GM12878 (cell line): Measurements from ENCODE around the gene SH2D5. TPM values are rescaled to one million over a fixed set of nuclear protein-coding genes. Genes with fewer than 3 reads are reported as not detected.

Experiments
- ATAC-seq: fragments of 200-7000 bp; cut with Tn5 transposase; 3 replicates; pipeline ENCODE4 v1.9.1; 2020; ENCODE audit warnings: mild to moderate bottlenecking, moderate library complexity
- BruUV-seq: library from RNA; stranded (reverse); fragments of 400-500 nt; replicated peaks from 2 replicates; lab custom pipeline; 2021; lab: Mats Ljungman, UMichigan
- CTCF ChIA-PET: fragments of 300-600 bp; sonication (Branson Sonifier 250); formaldehyde crosslinking; extraction: SDS; loops from one replicate; lab custom pipeline; 2021; ENCODE audit warnings: inconsistent platforms; lab: Yijun Ruan, JAX
- POLR2A ChIA-PET: fragments of 350-600 bp; formaldehyde crosslinking; extraction: SDS; loops from one replicate; lab custom pipeline; 2021; ENCODE audit warnings: inconsistent platforms; lab: Charles Lee
- RAD21 ChIA-PET: fragments of 300-600 bp; sonication (Branson Sonifier 250); formaldehyde crosslinking; loops from one replicate; lab custom pipeline; 2023; ENCODE audit warnings: antibody characterized with exemption; ENCODE audit not compliant: unreplicated experiment; lab: Charles Lee
- SMC1A ChIA-PET: fragments of 300-600 bp; sonication (Branson Sonifier 250); formaldehyde crosslinking; loops from one replicate; lab custom pipeline; 2023; ENCODE audit not compliant: unreplicated experiment, uncharacterized antibody; lab: Charles Lee
- DNase-seq: peaks from one replicate; pipeline ENCODE4 v3.0.0-alpha.2; 2011; ENCODE audit warnings: low read depth, low spot score
- FAIRE-seq: peaks from 3 replicates; lab custom pipeline; 2011; peaks lifted over from hg19 to GRCh38; lab: Jason Lieb, UNC
- H2AFZ ChIP-seq: 2 replicates; pipeline ENCODE4 v1.6.0; 2011; ENCODE audit warnings: low read depth, low read length, control low read depth; ENCODE audit not compliant: control insufficient read depth
- H3K27ac ChIP-seq: 2 replicates; pipeline ENCODE4 v1.5.1; 2011; ENCODE audit warnings: control low read depth; ENCODE audit not compliant: control insufficient read depth, insufficient read depth
- H3K27me3 ChIP-seq, 2 experiments: replicated peaks in 1 of 2; 2 replicates each; pipeline versions ENCODE4 v1.6.0 to v1.6.1; 2011; ENCODE audit warnings: low read length in 1 of 2; ENCODE audit not compliant: control insufficient read depth in 2 of 2, insufficient read depth in 2 of 2
- H3K36me3 ChIP-seq, 2 experiments: 2 replicates each; pipeline ENCODE4 v1.5.1; 2011; ENCODE audit warnings: low read length in 1 of 2; ENCODE audit not compliant: control insufficient read depth in 2 of 2, insufficient read depth in 2 of 2
- H3K4me1 ChIP-seq: 2 replicates; pipeline ENCODE4 v1.6.1; 2011; ENCODE audit warnings: mild to moderate bottlenecking, low read length, moderate library complexity, mixed read lengths; ENCODE audit not compliant: control insufficient read depth, insufficient read depth
- H3K4me2 ChIP-seq: 2 replicates; pipeline ENCODE4 v1.6.0; 2011; ENCODE audit warnings: control low read depth; ENCODE audit not compliant: control insufficient read depth, insufficient read depth
- H3K4me3 ChIP-seq: fragments of 200-600 bp; sonication (generic); 2 replicates; pipeline ENCODE4 v1.5.1; 2016
- H3K79me2 ChIP-seq: 2 replicates; pipeline ENCODE4 v1.6.0; 2011; ENCODE audit warnings: low read length; ENCODE audit not compliant: control insufficient read depth, insufficient read depth
- H3K9ac ChIP-seq: 2 replicates; pipeline ENCODE4 v1.8.0; 2011; ENCODE audit warnings: low read length, control low read depth, mixed read lengths; ENCODE audit not compliant: control insufficient read depth, insufficient read depth
- H3K9me3 ChIP-seq: replicated peaks from 3 replicates; pipeline ENCODE4 v1.5.1; 2011; ENCODE audit warnings: mild to moderate bottlenecking, low read length; ENCODE audit not compliant: control insufficient read depth, insufficient read depth
- H4K20me1 ChIP-seq: 2 replicates; pipeline ENCODE4 v1.6.0; 2011; ENCODE audit not compliant: control insufficient read depth, insufficient read depth
- CBFB ChIP-seq: IDR thresholded peaks from 2 replicates; pipeline ENCODE4 v1.6.1; 2016; ENCODE audit warnings: antibody characterized with exemption, low read depth
- CHD4 ChIP-seq: fragments of 200-600 bp; sonication (generic); IDR thresholded peaks from 2 replicates; pipeline ENCODE4 v1.6.1; 2016; ENCODE audit warnings: mild to moderate bottlenecking
- ETV6 ChIP-seq, 2 experiments: fragments of 450-650 bp in 1 of 2; IDR thresholded peaks in 1 of 2; conservative IDR thresholded peaks in 1 of 2; 2 replicates each; pipeline ENCODE4 v1.6.1; 2014; ENCODE audit warnings: antibody characterized with exemption in 1 of 2, borderline replicate concordance in 1 of 2, low read depth in 1 of 2, mild to moderate bottlenecking in 1 of 2, moderate library complexity in 1 of 2
- HCFC1 ChIP-seq: fragments of 150-350 bp; IDR thresholded peaks from 2 replicates; pipeline ENCODE4 v1.6.1; 2014; ENCODE audit warnings: low read length
- HDAC2 ChIP-seq: fragments of 200-600 bp; sonication (generic); IDR thresholded peaks from 2 replicates; pipeline ENCODE4 v1.6.1; 2017
- HDGF ChIP-seq: fragments of 450-650 bp; IDR thresholded peaks from 2 replicates; pipeline ENCODE4 v1.6.1; 2016; ENCODE audit warnings: antibody characterized with exemption
- MEF2A ChIP-seq: IDR thresholded peaks from 2 replicates; pipeline ENCODE4 v1.6.1; 2011; ENCODE audit warnings: low read depth, mild to moderate bottlenecking, low read length, moderate library complexity; ENCODE audit not compliant: insufficient read depth
- MYB ChIP-seq: fragments of 150-350 bp; IDR thresholded peaks from 2 replicates; pipeline ENCODE4 v1.6.1; 2014; ENCODE audit warnings: mild to moderate bottlenecking, low read depth, low read length, borderline replicate concordance
- RELA ChIP-seq: fragments of 450-650 bp; IDR thresholded peaks from 2 replicates; pipeline ENCODE4 v1.8.0; 2014; ENCODE audit warnings: borderline replicate concordance; ENCODE audit not compliant: partially characterized antibody
- WGBS: methylation state at CpG from one replicate; pipeline ENCODE4 v1.1.6; 2016; ENCODE audit warnings: low lambda C conversion rate; ENCODE audit not compliant: insufficient replicate concordance, insufficient coverage; ENCODE audit errors: missing lambda C conversion rate; 5-methylcytosine and 5-hydroxymethylcytosine counted together
- in situ Hi-C: fragments of 300-500 bp; cut with MboI; formaldehyde crosslinking; loops from 9 replicates; pipeline ENCODE4 v1.14.3; 2018; ENCODE audit warnings: mixed read lengths
- intact Hi-C: fragments of 100-400 bp; cut with micrococcal nuclease; formaldehyde crosslinking; loops from one replicate; pipeline ENCODE4 v1.14.2; 2022; ENCODE audit not compliant: unreplicated experiment
- polyA plus RNA-seq, 11 experiments: library from polyadenylated mRNA; depleted of rRNA in 4 of 11; unstranded in 6 of 11; stranded (reverse) in 5 of 11; fragments of >200 nt; fragmentation: Nextera tagmentation in 4 of 11; fragmentation: Illumina TruSeq in 1 of 11; extraction: Ambion mirVana in 4 of 11; extraction: Trizol in 1 of 11; gene quantifications; 1 replicate in 1 of 11; 2 replicates in 10 of 11; pipeline versions ENCODE4 v1.2.1 to v1.2.3, GENCODE V29; 2011 to 2016; ENCODE audit warnings: inconsistent platforms in 2 of 11, missing spikeins in 2 of 11, low read depth in 1 of 11
- total RNA-seq, 4 experiments: library from RNA; depleted of rRNA in 3 of 4; stranded (reverse); fragments of >200 nt in 3 of 4; fragmentation: Illumina TruSeq in 1 of 4; extraction: Trizol in 1 of 4; gene quantifications; 2 replicates each; pipeline versions ENCODE4 v1.2.1 to v1.2.3, GENCODE V29; 2013 to 2021
- TF ChIP-seq, protein P1 (sequence below): fragments of 150-350 bp; IDR thresholded peaks from 2 replicates; pipeline ENCODE4 v1.6.1; 2014; ENCODE audit warnings: mild to moderate bottlenecking, low read depth, low read length

SH2D5 gene
- total and polyA plus RNA-seq, 10 of the 15 experiments (the other 5 are each of a cell fraction or from before 2014, with no cell fraction given): 0.03 to 0.62 (median 0.20) TPM; not detected in 3

DNA sequence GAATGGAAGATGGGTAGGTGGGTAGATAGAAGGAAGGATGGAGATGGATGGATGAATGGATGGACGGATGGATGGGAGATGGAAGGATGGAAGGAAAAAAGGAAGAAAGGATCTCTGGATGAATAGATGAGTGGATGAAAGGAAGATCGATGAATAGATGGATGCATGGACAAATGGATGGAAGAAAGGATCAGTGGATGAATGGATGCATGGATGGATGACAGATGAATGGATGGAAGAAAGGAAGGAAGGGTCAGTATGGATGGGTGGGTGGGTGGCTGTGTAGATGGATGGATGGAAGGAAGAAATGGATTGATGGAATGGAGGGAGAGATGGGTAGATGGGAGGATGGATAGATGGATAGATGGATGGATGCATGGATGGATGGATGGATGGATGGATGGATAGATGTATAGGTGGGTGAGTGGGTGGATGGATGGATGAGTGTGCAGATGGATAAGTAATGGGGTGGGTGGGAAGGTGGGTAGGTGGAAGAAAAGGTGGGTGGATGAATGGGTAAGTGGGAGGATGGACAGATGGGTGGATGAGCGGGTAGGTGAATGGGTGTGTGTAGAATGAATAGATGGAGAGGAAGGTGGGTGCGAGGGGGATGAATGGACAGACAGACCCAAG, 29.3 kb downstream of the SH2D5 start:
- H3K4me1 ChIP-seq: no peaks in the 10 kb centered on the region
- H2AFZ ChIP-seq: no peak overlapping the region
- 19% methylated on average over 4 of the region's 4 CpGs for WGBS
- no peak overlapping the region for H3K4me3 ChIP-seq
- no peaks in the 10 kb centered on the region for H3K36me3 ChIP-seq
- DNase-seq (no peak), FAIRE-seq (no peak), ATAC-seq (no peak)
- H4K20me1 ChIP-seq: no peaks in the 10 kb centered on the region
- H3K9ac ChIP-seq: no peak overlapping the region
- ChIA-PET POLR2A (interaction anchor here (1.1 kb wide), 1 partner anchor 285 kb away, joined by 3 read pairs; no protein-coding TSS in a partner anchor), SMC1A (no interaction called here), CTCF (no interaction called here), RAD21 (no interaction called here)
- no peak overlapping the region for H3K27ac ChIP-seq
- no peaks in the 10 kb centered on the region; a peak in 1 of 4 replicates for H3K27me3 ChIP-seq
- in situ Hi-C loops (no loop called here), intact Hi-C loops (no loop called here)
- H3K79me2 ChIP-seq: no peaks in the 10 kb centered on the region
- no peak overlapping the region for H3K4me2 ChIP-seq
- H3K9me3 ChIP-seq: no peaks in the 10 kb centered on the region
- TF ChIP-seq MEF2A: no peak
- TF ChIP-seq CHD4: no peak
- TF ChIP-seq RELA: no peak
- TF ChIP-seq MYB: no peak
- TF ChIP-seq HDAC2: no peak
- no peak for TF ChIP-seq HCFC1
- TF ChIP-seq ETV6 (conservative IDR thresholded peaks at IDR 0.05 in 1 of 2, IDR thresholded peaks at IDR 0.05 in 1 of 2; ENCODE audit: borderline replicate concordance in 1 of 2, low read depth in 1 of 2): no peak
- TF ChIP-seq, protein P1, sequence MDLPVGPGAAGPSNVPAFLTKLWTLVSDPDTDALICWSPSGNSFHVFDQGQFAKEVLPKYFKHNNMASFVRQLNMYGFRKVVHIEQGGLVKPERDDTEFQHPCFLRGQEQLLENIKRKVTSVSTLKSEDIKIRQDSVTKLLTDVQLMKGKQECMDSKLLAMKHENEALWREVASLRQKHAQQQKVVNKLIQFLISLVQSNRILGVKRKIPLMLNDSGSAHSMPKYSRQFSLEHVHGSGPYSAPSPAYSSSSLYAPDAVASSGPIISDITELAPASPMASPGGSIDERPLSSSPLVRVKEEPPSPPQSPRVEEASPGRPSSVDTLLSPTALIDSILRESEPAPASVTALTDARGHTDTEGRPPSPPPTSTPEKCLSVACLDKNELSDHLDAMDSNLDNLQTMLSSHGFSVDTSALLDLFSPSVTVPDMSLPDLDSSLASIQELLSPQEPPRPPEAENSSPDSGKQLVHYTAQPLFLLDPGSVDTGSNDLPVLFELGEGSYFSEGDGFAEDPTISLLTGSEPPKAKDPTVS: no peak
- TF ChIP-seq CBFB: no peak
- no peak for TF ChIP-seq HDGF
- BruUV-seq: no TSS peak
